SK-N-SH (cell line): ENCODE results near the gene HOXA6. TPM values are rescaled to one million over a fixed set of nuclear protein-coding genes. Genes with fewer than 3 reads are reported as not detected.

ENCODE experiments used
- CTCF ChIA-PET: fragments of 300-600, 350-600 bp; formaldehyde crosslinking; extraction: SDS; loops from one replicate; lab custom pipeline; 2021; lab: Yijun Ruan, JAX
- POLR2A ChIA-PET: fragments of 350-600 bp; sonication (Branson Sonifier 250); formaldehyde crosslinking; extraction: SDS; loops from one replicate; lab custom pipeline; 2020; ENCODE audit warnings: antibody characterized with exemption, inconsistent platforms; lab: Yijun Ruan, JAX
- DNase-seq: peaks from one replicate; pipeline ENCODE4 v3.0.0; 2012
- H2AFZ ChIP-seq: fragments of 200-600 bp; sonication (generic); 2 replicates; pipeline ENCODE4 v1.8.1; 2016; ENCODE audit warnings: antibody characterized with exemption, mild to moderate bottlenecking, low read depth
- H3F3A ChIP-seq: fragments of 200-600 bp; sonication (generic); replicated peaks from 2 replicates; pipeline ENCODE3; 2016; ENCODE audit warnings: antibody characterized with exemption, mild to moderate bottlenecking; ENCODE audit not compliant: insufficient read depth
- H3K27ac ChIP-seq, 2 experiments: fragments of 200-500 bp in 1 of 2; fragments of 200-600 bp in 1 of 2; sonication (Bioruptor generic) in 1 of 2; sonication (generic), shearing (Covaris generic) in 1 of 2; 2 replicates each; pipeline versions ENCODE4 v1.5.1 to v1.6.1; 2014 to 2016; ENCODE audit warnings: low read depth in 2 of 2, inconsistent platforms in 1 of 2, low read length in 1 of 2, mild to moderate bottlenecking in 1 of 2, mixed read lengths in 1 of 2
- H3K27me3 ChIP-seq: fragments of 200-600 bp; sonication (generic), shearing (Covaris generic); 2 replicates; pipeline ENCODE4 v1.6.1; 2016; ENCODE audit warnings: mixed run types; ENCODE audit not compliant: insufficient read depth
- H3K36me3 ChIP-seq, 2 experiments: fragments of 200-500 bp in 1 of 2; fragments of 200-600 bp in 1 of 2; sonication (Bioruptor generic) in 1 of 2; sonication (generic) in 1 of 2; replicated peaks in 1 of 2; 2 replicates each; pipeline versions ENCODE3 to v1.5.1; 2014 to 2016; ENCODE audit warnings: low read length in 1 of 2, mild to moderate bottlenecking in 1 of 2; ENCODE audit not compliant: insufficient read depth in 2 of 2, control insufficient read depth in 1 of 2
- H3K4me1 ChIP-seq, 2 experiments: fragments of 200-500 bp in 1 of 2; fragments of 200-600 bp in 1 of 2; sonication (Bioruptor generic) in 1 of 2; sonication (generic), shearing (Covaris generic) in 1 of 2; 2 replicates each; pipeline versions ENCODE4 v1.5.1 to v1.6.1; 2014 to 2016; ENCODE audit warnings: low read depth in 1 of 2, low read length in 1 of 2, mixed run types in 1 of 2; ENCODE audit not compliant: insufficient read depth in 2 of 2, control insufficient read depth in 1 of 2
- H3K4me2 ChIP-seq: fragments of 200-600 bp; sonication (generic), shearing (Covaris generic); 2 replicates; pipeline ENCODE4 v1.6.1; 2017; ENCODE audit warnings: mixed run types
- H3K4me3 ChIP-seq, 2 experiments: fragments of 200-500 bp in 1 of 2; fragments of 200-600 bp in 1 of 2; sonication (Bioruptor generic) in 1 of 2; sonication (generic), shearing (Covaris generic) in 1 of 2; 2 replicates each; pipeline versions ENCODE4 v1.5.1 to v1.8.1; 2014 to 2016; ENCODE audit warnings: low read depth in 2 of 2, inconsistent platforms in 1 of 2, low read length in 1 of 2, mild to moderate bottlenecking in 1 of 2, mixed read lengths in 1 of 2, moderate library complexity in 1 of 2
- H3K79me2 ChIP-seq: fragments of 200-600 bp; sonication (generic); 2 replicates; pipeline ENCODE4 v1.8.1; 2017; ENCODE audit warnings: mild to moderate bottlenecking; ENCODE audit not compliant: insufficient read depth
- H3K9ac ChIP-seq: fragments of 200-600 bp; sonication (generic); 2 replicates; pipeline ENCODE4 v1.6.1; 2017; ENCODE audit warnings: mixed run types
- H3K9me2 ChIP-seq: fragments of 200-600 bp; sonication (generic); 2 replicates; pipeline ENCODE4 v1.6.1; 2017; ENCODE audit warnings: mixed run types
- H3K9me3 ChIP-seq: fragments of 200-600 bp; sonication (generic); 2 replicates; pipeline ENCODE4 v1.6.1; 2017; ENCODE audit warnings: mixed run types, mild to moderate bottlenecking, moderate library complexity
- H4K20me1 ChIP-seq: fragments of 200-600 bp; sonication (generic); 2 replicates; pipeline ENCODE4 v1.6.1; 2017; ENCODE audit warnings: mild to moderate bottlenecking, mixed run types; ENCODE audit not compliant: insufficient read depth
- EP300 ChIP-seq, 2 experiments: IDR thresholded peaks; 2 replicates each; pipeline versions ENCODE4 v1.4.0 to v1.6.1; 2012; ENCODE audit warnings: borderline replicate concordance in 1 of 2, low read depth in 1 of 2, low read length in 1 of 2
- EZH2phosphoT487 ChIP-seq: fragments of 200-600 bp; sonication (generic); IDR thresholded peaks from 2 replicates; pipeline ENCODE4 v1.6.1; 2017; ENCODE audit warnings: low read depth, mixed run types, mild to moderate bottlenecking, antibody characterized with exemption, moderate library complexity, borderline replicate concordance
- FOSL2 ChIP-seq: IDR thresholded peaks from 2 replicates; pipeline ENCODE4 v1.4.0; 2012; ENCODE audit warnings: low read depth, mild to moderate bottlenecking, moderate library complexity, borderline replicate concordance
- FOXJ3 ChIP-seq: sonication (generic); formaldehyde crosslinking; IDR thresholded peaks from 2 replicates; pipeline ENCODE4 v1.5.1; 2020; ENCODE audit warnings: mild to moderate bottlenecking, missing genetic modification reagents
- FOXM1 ChIP-seq: IDR thresholded peaks from 2 replicates; pipeline ENCODE4 v1.4.0; 2012; ENCODE audit warnings: low read depth, mild to moderate bottlenecking
- GABPA ChIP-seq: IDR thresholded peaks from 2 replicates; pipeline ENCODE4 v1.4.0; 2012; ENCODE audit warnings: low read depth, mild to moderate bottlenecking
- GATA2 ChIP-seq: sonication (generic); formaldehyde crosslinking; IDR thresholded peaks from 2 replicates; pipeline ENCODE4 v1.5.0; 2020; ENCODE audit warnings: mild to moderate bottlenecking, missing genetic modification reagents
- MAX ChIP-seq: IDR thresholded peaks from 2 replicates; pipeline ENCODE4 v1.4.0; 2012; ENCODE audit warnings: low read depth
- MEF2A ChIP-seq: IDR thresholded peaks from 2 replicates; pipeline ENCODE4 v1.4.0; 2012; ENCODE audit warnings: low read depth, borderline replicate concordance
- NRF1 ChIP-seq: IDR thresholded peaks from 2 replicates; pipeline ENCODE4 v1.6.1; 2012; ENCODE audit warnings: low read depth, mild to moderate bottlenecking, low read length
- RCOR1 ChIP-seq: fragments of 150-350 bp; IDR thresholded peaks from 2 replicates; pipeline ENCODE4 v1.6.1; 2017; ENCODE audit warnings: antibody characterized with exemption, low read length
- RXRA ChIP-seq: IDR thresholded peaks from 2 replicates; pipeline ENCODE4 v1.4.0; 2012; ENCODE audit warnings: low read depth, mild to moderate bottlenecking, borderline replicate concordance
- TAF1 ChIP-seq: IDR thresholded peaks from 2 replicates; pipeline ENCODE4 v1.6.1; 2012; ENCODE audit warnings: low read depth, mild to moderate bottlenecking, low read length, moderate library complexity, borderline replicate concordance
- TCF12 ChIP-seq: IDR thresholded peaks from 2 replicates; pipeline ENCODE4 v1.4.0; 2012
- TEAD4 ChIP-seq: IDR thresholded peaks from 2 replicates; pipeline ENCODE4 v1.4.0; 2012; ENCODE audit warnings: mild to moderate bottlenecking, borderline replicate concordance; ENCODE audit not compliant: insufficient read depth
- USF1 ChIP-seq: IDR thresholded peaks from 2 replicates; pipeline ENCODE4 v1.4.0; 2012; ENCODE audit warnings: low read depth, borderline replicate concordance
- YY1 ChIP-seq: IDR thresholded peaks from 2 replicates; pipeline ENCODE4 v1.4.0; 2012; ENCODE audit warnings: low read depth, mild to moderate bottlenecking
- WGBS: methylation state at CpG from one replicate; pipeline ENCODE4 v1.1.6; 2017; ENCODE audit warnings: low lambda C conversion rate; 5-methylcytosine and 5-hydroxymethylcytosine counted together
- polyA plus RNA-seq, 3 experiments: library from polyadenylated mRNA; depleted of rRNA; stranded (reverse); fragments of >200 nt; gene quantifications; 2 replicates each; pipeline ENCODE4 v1.2.3, GENCODE V29; 2012
- TF ChIP-seq, protein P1 (sequence below): fragments of 200-600 bp; sonication (generic); IDR thresholded peaks from 2 replicates; pipeline ENCODE4 v1.6.1; 2017; ENCODE audit warnings: antibody characterized with exemption, mild to moderate bottlenecking, moderate library complexity

HOXA6 gene
- polyA plus RNA-seq, 1 of the 3 experiments (the other 2 are of a cell fraction) = not detected

GRCh38 chr7:27107391-27108381 is 39.9 kb downstream of the HOXA6 start:
- peaks cover 99% of the 10 kb centered on the region for H3K27me3 ChIP-seq
- CTCF ChIA-PET = interaction anchor here (2.0 kb wide), 1 partner anchor 9 kb away, joined by 6 read pairs; no protein-coding TSS in a partner anchor
- no peak overlapping the region for H3K9ac ChIP-seq
- no peaks in the 10 kb centered on the region for H3K9me3 ChIP-seq
- no peaks in the 10 kb centered on the region for H4K20me1 ChIP-seq
- DNase-seq = no peak
- no peaks in the 10 kb centered on the region for H3K9me2 ChIP-seq
- no peaks in the 10 kb centered on the region; a peak in 1 of 4 replicates for H3K4me1 ChIP-seq
- no peaks in the 10 kb centered on the region for H3K79me2 ChIP-seq
- H3K4me2 ChIP-seq = no peak overlapping the region
- no peak overlapping the region for H2AFZ ChIP-seq
- no peak overlapping the region for H3K4me3 ChIP-seq
- peaks cover 5% of the 10 kb centered on the region for H3F3A ChIP-seq
- 14% methylated on average over 28 of the region's 47 CpGs for WGBS
- no peaks in the 10 kb centered on the region for H3K36me3 ChIP-seq
- TF ChIP-seq GATA2 (CRISPR knock-in tag) (no peak), TEAD4 (no peak), MAX (no peak), FOXJ3 (CRISPR knock-in tag) (no peak), YY1 (no peak), EZH2phosphoT487 (no peak), TCF12 (no peak), EP300 (IDR thresholded peaks at IDR 0.05; ENCODE audit: borderline replicate concordance in 1 of 2, low read depth in 1 of 2, low read length in 1 of 2) (no peak), NRF1 (no peak), RCOR1 (no peak), GABPA (no peak), RXRA (no peak), TAF1 (no peak), FOXM1 (no peak)
- TF ChIP-seq, protein P1, sequence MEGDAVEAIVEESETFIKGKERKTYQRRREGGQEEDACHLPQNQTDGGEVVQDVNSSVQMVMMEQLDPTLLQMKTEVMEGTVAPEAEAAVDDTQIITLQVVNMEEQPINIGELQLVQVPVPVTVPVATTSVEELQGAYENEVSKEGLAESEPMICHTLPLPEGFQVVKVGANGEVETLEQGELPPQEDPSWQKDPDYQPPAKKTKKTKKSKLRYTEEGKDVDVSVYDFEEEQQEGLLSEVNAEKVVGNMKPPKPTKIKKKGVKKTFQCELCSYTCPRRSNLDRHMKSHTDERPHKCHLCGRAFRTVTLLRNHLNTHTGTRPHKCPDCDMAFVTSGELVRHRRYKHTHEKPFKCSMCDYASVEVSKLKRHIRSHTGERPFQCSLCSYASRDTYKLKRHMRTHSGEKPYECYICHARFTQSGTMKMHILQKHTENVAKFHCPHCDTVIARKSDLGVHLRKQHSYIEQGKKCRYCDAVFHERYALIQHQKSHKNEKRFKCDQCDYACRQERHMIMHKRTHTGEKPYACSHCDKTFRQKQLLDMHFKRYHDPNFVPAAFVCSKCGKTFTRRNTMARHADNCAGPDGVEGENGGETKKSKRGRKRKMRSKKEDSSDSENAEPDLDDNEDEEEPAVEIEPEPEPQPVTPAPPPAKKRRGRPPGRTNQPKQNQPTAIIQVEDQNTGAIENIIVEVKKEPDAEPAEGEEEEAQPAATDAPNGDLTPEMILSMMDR = no peak
- POLR2A ChIA-PET = no interaction called here
- H3K27ac ChIP-seq = no peak overlapping the region

- H3K79me2 ChIP-seq = no peaks in the 10 kb centered on the region
Observed at GRCh38 chr7:27106901-27107240, 40.7 kb downstream of the HOXA6 start.

More at GRCh38 chr7:27106901-27107240, 40.7 kb downstream of the HOXA6 start:
- no peaks in the 10 kb centered on the region for H3K9me2 ChIP-seq
- WGBS = 14% methylated on average over 14 of the region's 14 CpGs
- H3K4me3 ChIP-seq = no peak overlapping the region
- peaks cover 2% of the 10 kb centered on the region for H3F3A ChIP-seq
- H2AFZ ChIP-seq = no peak overlapping the region
- CTCF ChIA-PET = interaction anchor here (2.0 kb wide), 1 partner anchor 10 kb away, joined by 6 read pairs; no protein-coding TSS in a partner anchor
- TF ChIP-seq MEF2A (no peak), USF1 (no peak), FOSL2 (no peak), GABPA (no peak), TCF12 (no peak), FOXM1 (no peak), FOXJ3 (CRISPR knock-in tag) (no peak), EP300 (IDR thresholded peaks at IDR 0.05; ENCODE audit: borderline replicate concordance in 1 of 2, low read depth in 1 of 2, low read length in 1 of 2) (no peak), NRF1 (no peak)
- TF ChIP-seq, protein P1 = no peak
- no peaks in the 10 kb centered on the region for H3K36me3 ChIP-seq
- H3K4me2 ChIP-seq = peak overlapping the region; percentile 21; the same call in 1 of the 2 replicates
- peaks cover 100% of the 10 kb centered on the region for H3K27me3 ChIP-seq
- no peaks in the 10 kb centered on the region for H3K9me3 ChIP-seq
- no peak overlapping the region for H3K9ac ChIP-seq
- no peaks in the 10 kb centered on the region; a peak in 1 of 4 replicates for H3K4me1 ChIP-seq
- no peak overlapping the region for H3K27ac ChIP-seq
- POLR2A ChIA-PET = no interaction called here
- H4K20me1 ChIP-seq = no peaks in the 10 kb centered on the region
- no peak for DNase-seq
